Inferior parietal cortex (tissue), 1 donor: ENCODE measurements around the gene AMACR.

Experiments
- DNase-seq: peaks from one replicate; pipeline ENCODE4 v3.0.0-alpha.2; 2016; ENCODE audit errors: extremely low spot score

AMACR gene

GRCh38 chr5:34007621-34008600, at the start of gene AMACR:
AMACR (minus strand) TSS chr5:34008050; CDS start chr5:34008019, 31 bp downstream.
- DNase-seq = peak; percentile 95

- no peak for DNase-seq
Measured at GRCh38 chr5:34057569-34057968, 49.7 kb upstream of the AMACR start.

GRCh38 chr5:34057118-34057517, 49.3 kb upstream of the AMACR start:
- no peak for DNase-seq

- DNase-seq = no peak
Measured at GRCh38 chr5:34055667-34056066, 47.8 kb upstream of the AMACR start.

- DNase-seq = no peak
Measured at GRCh38 chr5:34054400-34054729, 46.5 kb upstream of the AMACR start.

GRCh38 chr5:34053571-34054399, 45.9 kb upstream of the AMACR start:
- DNase-seq = no peak

GRCh38 chr5:34053133-34053532, 45.3 kb upstream of the AMACR start:
- no peak for DNase-seq

- no peak for DNase-seq
Measured at GRCh38 chr5:34051374-34051980, 43.6 kb upstream of the AMACR start.

GRCh38 chr5:34047774-34048572, 40.1 kb upstream of the AMACR start:
- DNase-seq = no peak

- DNase-seq = no peak
Measured at GRCh38 chr5:34047143-34047542, 39.3 kb upstream of the AMACR start.

GRCh38 chr5:34045996-34046395, 38.1 kb upstream of the AMACR start:
- DNase-seq = no peak

GRCh38 chr5:34045023-34045422, 37.2 kb upstream of the AMACR start:
- no peak for DNase-seq

- peak; percentile 44 for DNase-seq
Measured at GRCh38 chr5:34043099-34043876, 35.4 kb upstream of the AMACR start, which contains the start of gene C1QTNF3. C1QTNF3 (minus strand) TSS chr5:34043213; CDS start chr5:34043125, 88 bp downstream.

- DNase-seq = peak; percentile 17
Measured at GRCh38 chr5:34042321-34042720, 34.5 kb upstream of the AMACR start.

- no peak for DNase-seq
Measured at GRCh38 chr5:34041247-34041972, 33.6 kb upstream of the AMACR start.

- no peak for DNase-seq
Measured at GRCh38 chr5:34040472-34040871, 32.6 kb upstream of the AMACR start.

- no peak for DNase-seq
Measured at GRCh38 chr5:34039398-34040157, 31.7 kb upstream of the AMACR start.

GRCh38 chr5:34038838-34039237, 31.0 kb upstream of the AMACR start:
- no peak for DNase-seq

- no peak for DNase-seq
Measured at GRCh38 chr5:34038390-34038789, 30.5 kb upstream of the AMACR start.
